HG02759 (cell line): Measurements from ENCODE around the gene BTNL2.
"Not testable (repeated sequence)": the region's sequence is repeated elsewhere in the genome, so short reads cannot be mapped to it uniquely, and the experiment has no call there.

Source experiments
- ATAC-seq: cut with Tn5 transposase; IDR thresholded peaks from one replicate; pipeline ENCODE4 v1.9.1; 2021; ENCODE audit warnings: mild to moderate bottlenecking, moderate library complexity; ENCODE audit not compliant: unreplicated experiment

Gene BTNL2

GRCh38 chr6:32406857-32407256 is at the start of gene BTNL2:
TSS of gene BTNL2 (minus strand) at chr6:32407181. CDS start at chr6:32407123, 58 bp downstream.
- ATAC-seq: no peak

- no peak for ATAC-seq
Observed at GRCh38 chr6:32449088-32449736, 42.2 kb upstream of the BTNL2 start.

- ATAC-seq: no peak
Observed at GRCh38 chr6:32447932-32448331, 41.0 kb upstream of the BTNL2 start.

GRCh38 chr6:32445321-32445854 is 38.4 kb upstream of the BTNL2 start:
- no peak for ATAC-seq

GRCh38 chr6:32444433-32444832 is 37.5 kb upstream of the BTNL2 start:
- no peak for ATAC-seq

- ATAC-seq: no peak
Observed at GRCh38 chr6:32442977-32443552, 36.1 kb upstream of the BTNL2 start.

GRCh38 chr6:32442243-32442667 is 35.3 kb upstream of the BTNL2 start:
- ATAC-seq: no peak

GRCh38 chr6:32439602-32440214 is 32.7 kb upstream of the BTNL2 start, which contains the start of gene HLA-DRA:
TSS of gene HLA-DRA (plus strand) at chr6:32439887. CDS start at chr6:32439951, 64 bp downstream.
- peak; percentile 65 for ATAC-seq

GRCh38 chr6:32439139-32439538 is 32.2 kb upstream of the BTNL2 start:
- ATAC-seq: no peak

- ATAC-seq: peak; percentile 68
Observed at GRCh38 chr6:32436995-32437836, 30.2 kb upstream of the BTNL2 start.

GRCh38 chr6:32436186-32436585 is 29.2 kb upstream of the BTNL2 start:
- no peak for ATAC-seq

GRCh38 chr6:32433950-32434349 is 27.0 kb upstream of the BTNL2 start:
- ATAC-seq: not testable (repeated sequence)

- ATAC-seq: no peak
Observed at GRCh38 chr6:32432050-32432450, 25.1 kb upstream of the BTNL2 start.

- no peak for ATAC-seq
Observed at GRCh38 chr6:32431142-32431541, 24.2 kb upstream of the BTNL2 start.

GRCh38 chr6:32430179-32430578 is 23.2 kb upstream of the BTNL2 start:
- no peak for ATAC-seq

GRCh38 chr6:32427934-32428474 is 21.0 kb upstream of the BTNL2 start:
- no peak for ATAC-seq

GRCh38 chr6:32427218-32427617 is 20.2 kb upstream of the BTNL2 start:
- no peak for ATAC-seq

GRCh38 chr6:32426338-32426737 is 19.4 kb upstream of the BTNL2 start:
- no peak for ATAC-seq

GRCh38 chr6:32424589-32425300 is 17.8 kb upstream of the BTNL2 start:
- ATAC-seq: no peak

GRCh38 chr6:32416036-32416435 is 9.1 kb upstream of the BTNL2 start:
- ATAC-seq: no peak
